Endodermal cell (in vitro differentiated cells): ENCODE data around the gene NRXN3. TPM values are rescaled to one million over a fixed set of nuclear protein-coding genes. Genes with fewer than 3 reads are reported as not detected.

Experiments
- DNase-seq: peaks from one replicate; pipeline ENCODE4 v3.0.0-alpha.2; 2017
- H3K27ac ChIP-seq: 2 replicates; pipeline ENCODE4 v1.5.1; 2013; ENCODE audit warnings: mild to moderate bottlenecking, low read depth, low read length, moderate library complexity
- H3K27me3 ChIP-seq: 2 replicates; pipeline ENCODE4 v1.6.1; 2013; ENCODE audit warnings: mild to moderate bottlenecking, low read length, moderate library complexity; ENCODE audit not compliant: insufficient read depth, control insufficient read depth, poor library complexity, severe bottlenecking
- H3K36me3 ChIP-seq: 2 replicates; pipeline ENCODE4 v1.7.0; 2013; ENCODE audit warnings: mild to moderate bottlenecking, low read length, moderate library complexity; ENCODE audit not compliant: control insufficient read depth, insufficient read depth
- H3K4me1 ChIP-seq: one replicate; pipeline ENCODE4 v1.7.0; 2013; ENCODE audit warnings: low read length; ENCODE audit not compliant: control insufficient read depth, insufficient read depth
- H3K4me3 ChIP-seq: 2 replicates; pipeline ENCODE4 v1.5.1; 2013; ENCODE audit warnings: mild to moderate bottlenecking, low read length, moderate library complexity
- H3K9ac ChIP-seq: 2 replicates; pipeline ENCODE4 v1.6.1; 2013; ENCODE audit warnings: mild to moderate bottlenecking, low read length, moderate library complexity; ENCODE audit not compliant: poor library complexity, severe bottlenecking; ENCODE audit errors: extremely low read depth
- H3K9me3 ChIP-seq: 2 replicates; pipeline ENCODE4 v1.6.1; 2013; ENCODE audit warnings: mild to moderate bottlenecking, low read length, moderate library complexity; ENCODE audit not compliant: control insufficient read depth
- H3K27ac Mint-ChIP-seq: 2 replicates; pipeline ENCODE4 v1.8.0; 2020; ENCODE audit warnings: mixed read lengths
- H3K27me3 Mint-ChIP-seq: 2 replicates; pipeline ENCODE4 v1.8.0; 2021; ENCODE audit warnings: mild to moderate bottlenecking, mixed read lengths; ENCODE audit not compliant: insufficient read depth
- H3K36me3 Mint-ChIP-seq: 2 replicates; pipeline ENCODE4 v1.8.0; 2020; ENCODE audit warnings: low read depth, mixed read lengths
- H3K4me1 Mint-ChIP-seq: 2 replicates; pipeline ENCODE4 v1.8.0; 2020; ENCODE audit warnings: mixed read lengths
- H3K4me3 Mint-ChIP-seq: 2 replicates; pipeline ENCODE4 v1.8.0; 2020; ENCODE audit warnings: mild to moderate bottlenecking, moderate library complexity, mixed read lengths
- H3K9me3 Mint-ChIP-seq: 2 replicates; pipeline ENCODE4 v1.8.0; 2020; ENCODE audit warnings: mild to moderate bottlenecking, mixed read lengths
- CTCF ChIP-seq: fragments of 200-600 bp; sonication (generic); conservative IDR thresholded peaks from 2 replicates; pipeline ENCODE4 v1.5.0; 2021; ENCODE audit warnings: antibody characterized with exemption, mild to moderate bottlenecking
- WGBS, 2 experiments: methylation state at CpG; one replicate each; pipeline versions ENCODE4 v1.1.5 to v1.1.7; 2013; ENCODE audit warnings: missing lambda C conversion rate in 2 of 2, mixed read lengths in 1 of 2; ENCODE audit not compliant: insufficient coverage in 1 of 2, insufficient read length in 1 of 2; 5-methylcytosine and 5-hydroxymethylcytosine counted together
- total RNA-seq, 2 donors: library from RNA; stranded (reverse); fragmentation: NEBNext Ultra II Directional in 1 of 2; extraction: Animal tissue kit (Norgen Biotek cat#: 25700) in 1 of 2; gene quantifications; 2 replicates in 1 of 2; 3 replicates in 1 of 2; pipeline ENCODE4 v1.2.1, GENCODE V29; 2021

The NRXN3 gene
- total RNA-seq, 2 donors from 2014 or later = 20.9 to 21.4 TPM

- Mint-ChIP-seq H3K36me3 (no peaks in the 10 kb centered on the region), H3K27me3 (no peaks in the 10 kb centered on the region), H3K4me1 (no peaks in the 10 kb centered on the region), H3K9me3 (peaks cover 15% of the 10 kb centered on the region), H3K27ac (no peak overlapping the region), H3K4me3 (no peak overlapping the region)
- Histone ChIP-seq H3K27ac (no peak overlapping the region), H3K4me3 (no peak overlapping the region), H3K9ac (no peak overlapping the region), H3K27me3 (no peaks in the 10 kb centered on the region), H3K9me3 (peaks cover 16% of the 10 kb centered on the region), H3K36me3 (no peaks in the 10 kb centered on the region), H3K4me1 (no peaks in the 10 kb centered on the region)
- TF ChIP-seq CTCF = no peak
- 92 to 93% methylated on average over 4 of the region's 4 CpGs for WGBS, 2 experiments
- no peak for DNase-seq
Observed at GRCh38 chr14:79036441-79036840, 866.3 kb downstream of the NRXN3 start.

GRCh38 chr14:79037106-79037505 is 866.9 kb downstream of the NRXN3 start:
- H3K9me3 Mint-ChIP-seq = peaks cover 15% of the 10 kb centered on the region
- 95 to 100% methylated on average over 2 to 3 of the region's 3 CpGs for WGBS, 2 experiments
- no peak overlapping the region for H3K27ac Mint-ChIP-seq
- no peaks in the 10 kb centered on the region for H3K36me3 Mint-ChIP-seq
- H3K4me3 Mint-ChIP-seq = no peak overlapping the region
- H3K36me3 ChIP-seq = no peaks in the 10 kb centered on the region
- H3K27me3 ChIP-seq = no peaks in the 10 kb centered on the region
- H3K4me1 Mint-ChIP-seq = no peaks in the 10 kb centered on the region
- no peaks in the 10 kb centered on the region for H3K27me3 Mint-ChIP-seq
- no peak overlapping the region for H3K4me3 ChIP-seq
- no peaks in the 10 kb centered on the region for H3K4me1 ChIP-seq
- no peak overlapping the region for H3K9ac ChIP-seq
- TF ChIP-seq CTCF = no peak
- H3K9me3 ChIP-seq = peaks cover 16% of the 10 kb centered on the region
- no peak overlapping the region for H3K27ac ChIP-seq
- no peak for DNase-seq

- H3K27ac Mint-ChIP-seq = no peak overlapping the region
- Histone ChIP-seq H3K9ac (no peak overlapping the region), H3K27me3 (no peaks in the 10 kb centered on the region), H3K4me3 (no peak overlapping the region), H3K4me1 (no peaks in the 10 kb centered on the region), H3K36me3 (no peaks in the 10 kb centered on the region), H3K27ac (no peak overlapping the region), H3K9me3 (peaks cover 16% of the 10 kb centered on the region)
- no peaks in the 10 kb centered on the region for H3K4me1 Mint-ChIP-seq
- H3K4me3 Mint-ChIP-seq = no peak overlapping the region
- WGBS, 2 experiments = 97 to 100% methylated on average over 3 to 7 of the region's 7 CpGs
- DNase-seq = no peak
- H3K36me3 Mint-ChIP-seq = no peaks in the 10 kb centered on the region
- peaks cover 15% of the 10 kb centered on the region for H3K9me3 Mint-ChIP-seq
- H3K27me3 Mint-ChIP-seq = no peaks in the 10 kb centered on the region
- no peak for TF ChIP-seq CTCF
Observed at GRCh38 chr14:79037593-79037992, 867.4 kb downstream of the NRXN3 start.
